Measurements from ENCODE around the gene LSM14B. TPM values are rescaled to one million over a fixed set of nuclear protein-coding genes. Genes with fewer than 3 reads are reported as not detected.

Gene LSM14B
- total RNA-seq, 1 experiment from 2014 or later, result 61.5 TPM

- Histone ChIP-seq H2AFZ (peak within 1 kb of the TSS; percentile 89), H3K4me3 (peak within 1 kb of the TSS; percentile 98), H3K27ac (peak within 1 kb of the TSS; percentile 42), H3K9me2 (ENCODE audit: insufficient read depth) (no peaks in the 10 kb centered on the region), H3K4me1 (replicated peaks; ENCODE audit: insufficient read depth) (peaks cover 26% of the 10 kb centered on the region), H3K79me2 (ENCODE audit: low read depth) (peaks cover 82% of the 10 kb centered on the region), H3K4me2 (peak within 1 kb of the TSS; percentile 99), H3K27me3 (ENCODE audit: insufficient read depth, low read depth) (no peaks in the 10 kb centered on the region), H3K36me3 (ENCODE audit: low read depth) (peaks cover 24% of the 10 kb centered on the region), H3F3A (ENCODE audit: insufficient read depth, low read depth) (peaks cover 21% of the 10 kb centered on the region; the same call in 1 of the 2 replicates), H3K9me3 (ENCODE audit: insufficient read depth, low read depth) (no peaks in the 10 kb centered on the region), H4K20me1 (ENCODE audit: insufficient read depth) (peaks cover 78% of the 10 kb centered on the region)
- ChIA-PET POLR2A (ENCODE audit: unreplicated experiment) (interaction anchor here (0.6 to 1.2 kb wide), 3 partner anchors 15 to 395 kb away, joined by 3 to 7 read pairs (median 4); no protein-coding TSS in a partner anchor), CTCF (no interaction called here)
- DNase-seq, result peak; percentile 65 to 89
- BruUV-seq (replicated peaks), result no TSS peak
- no peak for TF ChIP-seq EZH2 (IDR thresholded peaks at IDR 0.05; ENCODE audit: low read depth)
- no peak for TF ChIP-seq CTCF (conservative IDR thresholded peaks at IDR 0.05)
- intact Hi-C loops (cut with micrococcal nuclease; ENCODE audit: unreplicated experiment), result loop anchor here (1.0 to 5.0 kb wide), 4 partner anchors 21 to 214 kb away; partner anchors contain the start of genes LSM14B and OSBPL2
Observed at GRCh38 chr20:62143081-62143956, 21.0 kb downstream of the LSM14B start, which contains the start of the genes PSMA7 and SS18L1. Gene PSMA7, minus strand, starts transcription at chr20:62143394. Its CDS starts 91 bp downstream, at chr20:62143303. Gene SS18L1, plus strand, starts transcription at chr20:62143769. Its CDS starts 52 bp downstream, at chr20:62143821.

- peaks cover 89% of the 10 kb centered on the region for H3K79me2 ChIP-seq (ENCODE audit: low read depth)
- H3K27ac ChIP-seq, result no peak overlapping the region
- CTCF ChIA-PET, result no interaction called here
- H3K27me3 ChIP-seq (ENCODE audit: insufficient read depth, low read depth), result no peaks in the 10 kb centered on the region
- H4K20me1 ChIP-seq (ENCODE audit: insufficient read depth), result peaks cover 76% of the 10 kb centered on the region
- intact Hi-C loops (cut with micrococcal nuclease; ENCODE audit: unreplicated experiment), result loop anchor here (1.0 to 5.0 kb wide), 4 partner anchors 22 to 213 kb away; partner anchors contain the start of genes LSM14B and OSBPL2
- H3K36me3 ChIP-seq (ENCODE audit: low read depth), result peaks cover 15% of the 10 kb centered on the region
- H2AFZ ChIP-seq, result peak overlapping the region; percentile 89
- peak overlapping the region; percentile 86 for H3K4me2 ChIP-seq
- peak; percentile 53 to 70 for DNase-seq
- TF ChIP-seq EZH2 (IDR thresholded peaks at IDR 0.05; ENCODE audit: low read depth), result no peak
- TF ChIP-seq CTCF (conservative IDR thresholded peaks at IDR 0.05), result no peak
- H3K9me2 ChIP-seq (ENCODE audit: insufficient read depth), result no peaks in the 10 kb centered on the region
- POLR2A ChIA-PET (ENCODE audit: unreplicated experiment), result no interaction called here
- peak overlapping the region; percentile 98 for H3K4me3 ChIP-seq
- peaks cover 26% of the 10 kb centered on the region for H3K4me1 ChIP-seq (replicated peaks; ENCODE audit: insufficient read depth)
- BruUV-seq (replicated peaks), result no TSS peak
- H3F3A ChIP-seq (ENCODE audit: insufficient read depth, low read depth), result peaks cover 13% of the 10 kb centered on the region; the same call in 1 of the 2 replicates
- H3K9me3 ChIP-seq (ENCODE audit: insufficient read depth, low read depth), result no peaks in the 10 kb centered on the region
Observed at GRCh38 chr20:62143957-62144825, 21.9 kb downstream of the LSM14B start.

GRCh38 chr20:62145688-62146018 lies 23.4 kb downstream of the LSM14B start:
- ChIA-PET CTCF (no interaction called here), POLR2A (ENCODE audit: unreplicated experiment) (no interaction called here)
- Histone ChIP-seq H3K4me2 (no peak overlapping the region; the same call in 1 of the 2 replicates), H3K27ac (no peak overlapping the region), H3K79me2 (ENCODE audit: low read depth) (peaks cover 87% of the 10 kb centered on the region), H4K20me1 (ENCODE audit: insufficient read depth) (peaks cover 74% of the 10 kb centered on the region), H3F3A (ENCODE audit: insufficient read depth, low read depth) (peaks cover 9% of the 10 kb centered on the region; the same call in 1 of the 2 replicates), H2AFZ (no peak overlapping the region), H3K27me3 (ENCODE audit: insufficient read depth, low read depth) (no peaks in the 10 kb centered on the region), H3K4me3 (no peak overlapping the region), H3K9me2 (ENCODE audit: insufficient read depth) (no peaks in the 10 kb centered on the region), H3K9me3 (ENCODE audit: insufficient read depth, low read depth) (no peaks in the 10 kb centered on the region), H3K4me1 (replicated peaks; ENCODE audit: insufficient read depth) (peaks cover 24% of the 10 kb centered on the region), H3K36me3 (ENCODE audit: low read depth) (peaks cover under 1% of the 10 kb centered on the region; the same call in 1 of the 2 replicates)
- BruUV-seq (replicated peaks), result no TSS peak
- no peak for TF ChIP-seq CTCF (conservative IDR thresholded peaks at IDR 0.05)
- TF ChIP-seq EZH2 (IDR thresholded peaks at IDR 0.05; ENCODE audit: low read depth), result no peak
- intact Hi-C loops (cut with micrococcal nuclease; ENCODE audit: unreplicated experiment), result no loop called here
- DNase-seq, result no peak
